DOHH2 (cell line): ENCODE measurements around the gene GOLGA6L9.
"Not testable (repeated sequence)": the region's sequence is repeated elsewhere in the genome, so short reads cannot be mapped to it uniquely, and the experiment has no call there.

Experiments
- EZH2phosphoT487 ChIP-seq: fragments of 200-600 bp; sonication (generic); IDR thresholded peaks from 2 replicates; pipeline ENCODE4 v1.6.1; 2017; ENCODE audit warnings: borderline replicate concordance, mild to moderate bottlenecking, antibody characterized with exemption, low read length, moderate library complexity, mixed read lengths
- TF ChIP-seq, protein P1 (sequence below): fragments of 200-600 bp; sonication (generic); IDR thresholded peaks from one replicate; pipeline ENCODE4 v1.5.1; 2014; ENCODE audit warnings: antibody characterized with exemption, mild to moderate bottlenecking, low read depth, low read length; ENCODE audit not compliant: poor library complexity, severe bottlenecking

DNA sequence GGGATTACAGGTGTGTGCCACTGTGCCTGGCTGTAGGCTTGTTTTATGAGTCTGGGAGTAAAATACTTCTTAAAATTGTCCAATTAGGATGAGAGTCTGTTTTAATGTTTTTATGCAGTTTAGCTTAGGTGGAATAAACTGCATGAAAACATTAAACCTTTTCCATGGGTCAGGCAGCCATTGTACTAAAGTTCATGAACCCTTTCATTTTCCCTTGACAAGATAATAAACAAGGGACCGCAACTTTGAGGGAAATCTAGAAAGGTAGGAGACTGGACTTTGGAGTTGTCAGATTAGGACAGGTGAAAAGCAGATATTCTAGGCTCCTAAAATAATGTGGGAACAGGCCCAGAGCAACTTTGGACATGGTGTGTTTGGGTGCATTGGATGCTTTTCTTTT, 27.3 kb upstream of the GOLGA6L9 start:
- TF ChIP-seq, protein P1, sequence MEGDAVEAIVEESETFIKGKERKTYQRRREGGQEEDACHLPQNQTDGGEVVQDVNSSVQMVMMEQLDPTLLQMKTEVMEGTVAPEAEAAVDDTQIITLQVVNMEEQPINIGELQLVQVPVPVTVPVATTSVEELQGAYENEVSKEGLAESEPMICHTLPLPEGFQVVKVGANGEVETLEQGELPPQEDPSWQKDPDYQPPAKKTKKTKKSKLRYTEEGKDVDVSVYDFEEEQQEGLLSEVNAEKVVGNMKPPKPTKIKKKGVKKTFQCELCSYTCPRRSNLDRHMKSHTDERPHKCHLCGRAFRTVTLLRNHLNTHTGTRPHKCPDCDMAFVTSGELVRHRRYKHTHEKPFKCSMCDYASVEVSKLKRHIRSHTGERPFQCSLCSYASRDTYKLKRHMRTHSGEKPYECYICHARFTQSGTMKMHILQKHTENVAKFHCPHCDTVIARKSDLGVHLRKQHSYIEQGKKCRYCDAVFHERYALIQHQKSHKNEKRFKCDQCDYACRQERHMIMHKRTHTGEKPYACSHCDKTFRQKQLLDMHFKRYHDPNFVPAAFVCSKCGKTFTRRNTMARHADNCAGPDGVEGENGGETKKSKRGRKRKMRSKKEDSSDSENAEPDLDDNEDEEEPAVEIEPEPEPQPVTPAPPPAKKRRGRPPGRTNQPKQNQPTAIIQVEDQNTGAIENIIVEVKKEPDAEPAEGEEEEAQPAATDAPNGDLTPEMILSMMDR = not testable (repeated sequence)
- not testable (repeated sequence) for TF ChIP-seq EZH2phosphoT487
